ENCODE results near the gene RETREG1.
"Not testable (repeated sequence)": the region's sequence is repeated elsewhere in the genome, so short reads cannot be mapped to it uniquely, and the experiment has no call there.

RETREG1 gene

GRCh38 chr5:16616536-16617273, at the start of gene RETREG1:
TSS of gene RETREG1 (minus strand) at chr5:16616997. CDS start at chr5:16616971, 26 bp downstream.
- peak; percentile 80 to 90 (median 86) for DNase-seq

GRCh38 chr5:16666130-16666882, 49.5 kb upstream of the RETREG1 start:
- no peak for DNase-seq

- no peak for DNase-seq
These were observed 48.8 kb upstream of the RETREG1 start for GRCh38 chr5:16665601-16666000.

- DNase-seq, result no peak
These were observed 47.6 kb upstream of the RETREG1 start for GRCh38 chr5:16664368-16664767.

GRCh38 chr5:16663840-16664239, 47.0 kb upstream of the RETREG1 start:
- no peak for DNase-seq

GRCh38 chr5:16661713-16662112, 44.9 kb upstream of the RETREG1 start:
- no peak for DNase-seq

- DNase-seq, result no peak
These were observed 44.2 kb upstream of the RETREG1 start for GRCh38 chr5:16660982-16661381.

- no peak for DNase-seq
These were observed 42.7 kb upstream of the RETREG1 start for GRCh38 chr5:16659536-16659935.

GRCh38 chr5:16656561-16657191, 39.9 kb upstream of the RETREG1 start:
- DNase-seq, result no peak

- DNase-seq, result no peak
These were observed 38.0 kb upstream of the RETREG1 start for GRCh38 chr5:16654647-16655334.

GRCh38 chr5:16648739-16649138, 31.9 kb upstream of the RETREG1 start:
- not testable (repeated sequence) for DNase-seq

GRCh38 chr5:16644301-16644889, 27.6 kb upstream of the RETREG1 start:
- DNase-seq, result peak in 3 of 6 experiments; percentile 17 to 62 (median 54)

- DNase-seq, result no peak
These were observed 26.1 kb upstream of the RETREG1 start for GRCh38 chr5:16642867-16643266.

- no peak for DNase-seq
These were observed 22.4 kb upstream of the RETREG1 start for GRCh38 chr5:16639206-16639605.

GRCh38 chr5:16628376-16628775, 11.6 kb upstream of the RETREG1 start:
- DNase-seq, result no peak

GRCh38 chr5:16626696-16627264, 10.0 kb upstream of the RETREG1 start:
- DNase-seq, result peak in 3 of 6 experiments; percentile 28 to 68 (median 59)

- no peak for DNase-seq
These were observed 8.3 kb upstream of the RETREG1 start for GRCh38 chr5:16625096-16625495.

GRCh38 chr5:16619136-16619535, 2.3 kb upstream of the RETREG1 start:
- no peak for DNase-seq

- DNase-seq, result peak in 1 of 6 experiments; percentile 55
These were observed 1.5 kb upstream of the RETREG1 start for GRCh38 chr5:16618138-16618897.

- peak; percentile 48 to 79 (median 70) for DNase-seq
These were observed 624 bp upstream of the RETREG1 start for GRCh38 chr5:16617274-16617968.

All from stimulated activated naive CD4-positive, alpha-beta T cell (primary cell).